Mammary epithelial cell (primary cell): ENCODE results near the gene SLX1B.
"Not testable (repeated sequence)": the region's sequence is repeated elsewhere in the genome, so short reads cannot be mapped to it uniquely, and the experiment has no call there.

Experiments used
- EZH2 ChIP-seq: IDR thresholded peaks from 2 replicates; pipeline ENCODE4 v1.6.1; 2012; ENCODE audit warnings: low read length, inconsistent platforms, borderline replicate concordance
- TF ChIP-seq, protein P1 (sequence below), 2 donors: IDR thresholded peaks in 1 of 2; conservative IDR thresholded peaks in 1 of 2; 2 replicates each; pipeline ENCODE4 v1.5.1; 2011 to 2012; ENCODE audit warnings: inconsistent platforms in 2 of 2, low read length in 2 of 2, mild to moderate bottlenecking in 2 of 2, control low read depth in 1 of 2, low read depth in 1 of 2; ENCODE audit not compliant: insufficient read depth in 1 of 2; ENCODE audit errors: extremely low read depth in 1 of 2

DNA sequence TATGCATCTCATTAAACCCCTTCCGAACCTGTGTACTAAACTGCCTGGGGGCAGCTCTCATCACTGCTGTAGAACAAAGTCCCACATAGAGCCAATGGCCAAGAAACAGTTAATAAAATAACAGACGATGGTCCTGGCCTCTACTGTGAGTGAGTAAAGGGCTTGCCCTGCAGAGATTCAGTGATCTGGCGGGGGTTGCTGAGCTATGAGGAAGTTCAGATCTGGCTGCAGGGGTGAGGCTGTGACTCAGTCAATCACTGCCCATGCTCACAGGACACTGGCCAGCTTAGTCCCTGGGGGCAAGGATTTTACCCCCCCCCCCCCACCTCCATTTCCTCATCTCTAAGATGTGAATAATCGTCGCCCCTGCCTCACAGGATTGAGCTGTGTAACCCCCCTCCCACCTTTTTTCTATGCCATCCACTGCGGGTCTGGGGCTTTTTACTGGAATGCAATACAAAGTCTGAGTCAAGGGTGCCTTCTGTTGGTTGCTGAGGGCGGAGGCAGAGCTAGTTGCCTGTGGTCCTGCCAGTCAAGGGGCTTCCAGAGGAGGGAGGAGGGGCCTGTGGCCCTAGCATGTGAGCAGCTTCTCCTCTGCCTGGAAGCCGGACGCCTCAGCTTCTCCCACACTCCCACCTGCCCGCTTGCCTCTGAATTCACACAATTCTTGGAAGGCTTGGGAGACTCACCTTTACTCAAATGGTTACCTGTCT is 13.5 kb downstream of the SLX1B start:
- TF ChIP-seq EZH2 = not testable (repeated sequence)
- TF ChIP-seq, protein P1, sequence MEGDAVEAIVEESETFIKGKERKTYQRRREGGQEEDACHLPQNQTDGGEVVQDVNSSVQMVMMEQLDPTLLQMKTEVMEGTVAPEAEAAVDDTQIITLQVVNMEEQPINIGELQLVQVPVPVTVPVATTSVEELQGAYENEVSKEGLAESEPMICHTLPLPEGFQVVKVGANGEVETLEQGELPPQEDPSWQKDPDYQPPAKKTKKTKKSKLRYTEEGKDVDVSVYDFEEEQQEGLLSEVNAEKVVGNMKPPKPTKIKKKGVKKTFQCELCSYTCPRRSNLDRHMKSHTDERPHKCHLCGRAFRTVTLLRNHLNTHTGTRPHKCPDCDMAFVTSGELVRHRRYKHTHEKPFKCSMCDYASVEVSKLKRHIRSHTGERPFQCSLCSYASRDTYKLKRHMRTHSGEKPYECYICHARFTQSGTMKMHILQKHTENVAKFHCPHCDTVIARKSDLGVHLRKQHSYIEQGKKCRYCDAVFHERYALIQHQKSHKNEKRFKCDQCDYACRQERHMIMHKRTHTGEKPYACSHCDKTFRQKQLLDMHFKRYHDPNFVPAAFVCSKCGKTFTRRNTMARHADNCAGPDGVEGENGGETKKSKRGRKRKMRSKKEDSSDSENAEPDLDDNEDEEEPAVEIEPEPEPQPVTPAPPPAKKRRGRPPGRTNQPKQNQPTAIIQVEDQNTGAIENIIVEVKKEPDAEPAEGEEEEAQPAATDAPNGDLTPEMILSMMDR (conservative IDR thresholded peaks at IDR 0.05 in 1 of 2, IDR thresholded peaks at IDR 0.05 in 1 of 2; ENCODE audit: extremely low read depth in 1 of 2, insufficient read depth in 1 of 2, low read depth in 1 of 2, low read length in 2 of 2) = not testable (repeated sequence)
